HCT116 (cell line): ENCODE results near the gene ZNF653. TPM values are rescaled to one million over a fixed set of nuclear protein-coding genes. Genes with fewer than 3 reads are reported as not detected.

Source experiments
- ATAC-seq: fragments of 200-7000 bp; cut with Tn5 transposase; 2 replicates; pipeline ENCODE4 v1.9.1; 2020; ENCODE audit warnings: mild to moderate bottlenecking, moderate library complexity
- BruUV-seq: library from RNA; stranded (reverse); fragments of 400-500 nt; replicated peaks from 2 replicates; lab custom pipeline; 2021; lab: Mats Ljungman, UMichigan
- CTCF ChIA-PET: fragments of 300-600 bp; sonication (Branson Sonifier 250); formaldehyde crosslinking; loops from one replicate; lab custom pipeline; 2021; ENCODE audit warnings: antibody characterized with exemption; lab: Charles Lee
- POLR2A ChIA-PET: fragments of 300-600, 350-600 bp; sonication (Branson Sonifier 250); formaldehyde crosslinking; loops from one replicate; lab custom pipeline; 2021; ENCODE audit warnings: antibody characterized with exemption; lab: Charles Lee
- RAD21 ChIA-PET, 2 experiments: fragments of 300-600 bp; sonication (Branson Sonifier 250); formaldehyde crosslinking; loops; one replicate each; lab custom pipeline; 2023; ENCODE audit warnings: low total read pairs in 2 of 2; ENCODE audit not compliant: uncharacterized antibody in 2 of 2, unreplicated experiment in 2 of 2, low non-redundant PET in 1 of 2; lab: Charles Lee
- DNase-seq: peaks from one replicate; pipeline ENCODE4 v3.0.0-alpha.2; 2010; ENCODE audit warnings: low read depth, low spot score
- H2AFZ ChIP-seq: fragments of 200-600 bp; shearing (Covaris generic), sonication (generic); 2 replicates; pipeline ENCODE4 v1.6.1; 2017; ENCODE audit warnings: low read depth, mixed run types, mixed read lengths, antibody characterized with exemption, low read length; ENCODE audit not compliant: poor library complexity, severe bottlenecking
- H3K27ac ChIP-seq: 2 replicates; pipeline ENCODE4 v1.5.1; 2012; ENCODE audit warnings: low read depth, low read length
- H3K27me3 ChIP-seq: fragments of 200-600 bp; sonication (generic); 2 replicates; pipeline ENCODE4 v1.6.1; 2016; ENCODE audit warnings: mixed run types, low read length, mixed read lengths; ENCODE audit not compliant: insufficient read depth
- H3K36me3 ChIP-seq, 2 experiments: fragments of 200-500 bp in 1 of 2; fragments of 200-600 bp in 1 of 2; sonication (Bioruptor generic) in 1 of 2; sonication (generic) in 1 of 2; 2 replicates each; pipeline versions ENCODE4 v1.5.1 to v1.6.1; 2014 to 2016; ENCODE audit warnings: low read length in 2 of 2, inconsistent platforms in 1 of 2, mixed read lengths in 1 of 2, mixed run types in 1 of 2; ENCODE audit not compliant: insufficient read depth in 2 of 2, control insufficient read depth in 1 of 2
- H3K4me1 ChIP-seq, 2 experiments: fragments of 200-600 bp in 1 of 2; sonication (generic) in 1 of 2; 2 replicates each; pipeline versions ENCODE4 v1.5.1 to v1.6.1; 2012 to 2017; ENCODE audit warnings: low read length in 2 of 2, inconsistent platforms in 1 of 2, mild to moderate bottlenecking in 1 of 2, mixed read lengths in 1 of 2, mixed run types in 1 of 2, moderate library complexity in 1 of 2; ENCODE audit not compliant: insufficient read depth in 2 of 2, control insufficient read depth in 1 of 2
- H3K4me2 ChIP-seq: fragments of 200-600 bp; sonication (generic); 2 replicates; pipeline ENCODE4 v1.6.1; 2017; ENCODE audit warnings: mixed run types, low read length, mixed read lengths
- H3K4me3 ChIP-seq, 2 experiments: fragments of 200-600 bp in 1 of 2; sonication (generic) in 1 of 2; replicated peaks in 1 of 2; 2 replicates each; pipeline ENCODE4 v1.5.1; 2011 to 2016; ENCODE audit warnings: low read length in 2 of 2, control low read depth in 1 of 2, low read depth in 1 of 2, mild to moderate bottlenecking in 1 of 2, mixed read lengths in 1 of 2, mixed run types in 1 of 2
- H3K79me2 ChIP-seq: fragments of 200-600 bp; sonication (generic); 2 replicates; pipeline ENCODE4 v1.6.1; 2017; ENCODE audit warnings: mild to moderate bottlenecking, mixed run types, low read length, moderate library complexity, mixed read lengths; ENCODE audit not compliant: insufficient read depth
- H3K9ac ChIP-seq: fragments of 200-600 bp; sonication (generic); 2 replicates; pipeline ENCODE4 v1.6.1; 2016; ENCODE audit warnings: low read length, mixed read lengths
- H3K9me2 ChIP-seq: fragments of 200-600 bp; sonication (generic), shearing (Covaris generic); 2 replicates; pipeline ENCODE4 v1.6.1; 2017; ENCODE audit warnings: mixed run types, mild to moderate bottlenecking, moderate library complexity; ENCODE audit not compliant: insufficient read depth
- H3K9me3 ChIP-seq, 2 experiments: fragments of 200-500 bp in 1 of 2; fragments of 200-600 bp in 1 of 2; sonication (Bioruptor generic) in 1 of 2; sonication (generic) in 1 of 2; 2 replicates each; pipeline ENCODE4 v1.6.1; 2014 to 2017; ENCODE audit warnings: low read length in 2 of 2, mixed read lengths in 2 of 2, inconsistent platforms in 1 of 2, low read depth in 1 of 2, mild to moderate bottlenecking in 1 of 2, mixed run types in 1 of 2, moderate library complexity in 1 of 2; ENCODE audit not compliant: control insufficient read depth in 1 of 2, insufficient read depth in 1 of 2
- H4K20me1 ChIP-seq: fragments of 200-600 bp; sonication (generic), shearing (Covaris generic); 2 replicates; pipeline ENCODE4 v1.6.1; 2017; ENCODE audit warnings: mixed run types, mild to moderate bottlenecking, moderate library complexity; ENCODE audit not compliant: insufficient read depth
- ELF1 ChIP-seq: IDR thresholded peaks from 2 replicates; pipeline ENCODE4 v1.6.1; 2012; ENCODE audit warnings: low read depth, borderline replicate concordance
- REST ChIP-seq: IDR thresholded peaks from 2 replicates; pipeline ENCODE4 v1.6.1; 2012; ENCODE audit warnings: low read depth
- TCF7L2 ChIP-seq: IDR thresholded peaks from 2 replicates; pipeline ENCODE4 v1.7.0; 2011; ENCODE audit warnings: borderline replicate concordance, inconsistent platforms; ENCODE audit not compliant: insufficient read depth, insufficient read length; ENCODE audit errors: extremely low read depth
- ZFX ChIP-seq: fragments of 450-650 bp; IDR thresholded peaks from 2 replicates; pipeline ENCODE4 v1.6.1; 2017
- intact Hi-C: fragments of 100-400 bp; cut with micrococcal nuclease; formaldehyde crosslinking; loops from 2 replicates; pipeline ENCODE4 v1.10.0; 2022
- total RNA-seq: library from RNA; stranded (reverse); gene quantifications from one replicate; pipeline ENCODE4 v1.2.1, GENCODE V29; 2021; ENCODE audit not compliant: unreplicated experiment
- TF ChIP-seq, protein P1 (sequence below): IDR thresholded peaks from 2 replicates; pipeline ENCODE4 v1.6.1; 2012

The ZNF653 gene
- total RNA-seq, 1 experiment from 2014 or later = 16.1 TPM

GRCh38 chr19:11550265-11550664, 44.6 kb upstream of the ZNF653 start (continued):
- TF ChIP-seq REST = no peak

DNA sequence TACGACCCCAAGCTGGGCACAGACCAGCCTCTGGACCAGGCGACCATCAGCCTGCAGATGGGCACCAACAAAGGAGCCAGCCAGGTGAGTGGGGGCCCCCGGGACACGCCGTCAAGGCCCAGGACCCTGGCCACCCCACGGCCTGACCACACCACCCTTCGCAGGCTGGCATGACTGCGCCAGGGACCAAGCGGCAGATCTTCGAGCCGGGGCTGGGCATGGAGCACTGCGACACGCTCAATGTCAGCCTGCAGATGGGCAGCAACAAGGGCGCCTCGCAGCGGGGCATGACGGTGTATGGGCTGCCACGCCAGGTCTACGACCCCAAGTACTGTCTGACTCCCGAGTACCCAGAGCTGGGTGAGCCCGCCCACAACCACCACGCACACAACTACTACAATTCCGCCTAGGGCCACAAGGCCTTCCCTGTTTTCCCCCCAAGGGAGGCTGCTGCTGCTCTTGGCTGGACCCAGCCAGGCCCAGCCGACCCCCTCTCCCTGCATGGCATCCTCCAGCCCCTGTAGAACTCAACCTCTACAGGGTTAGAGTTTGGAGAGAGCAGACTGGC, 43.8 kb upstream of the ZNF653 start:
- ChIA-PET RAD21 (no interaction called here), POLR2A (no interaction called here), CTCF (no interaction called here)
- BruUV-seq = no TSS peak
- ATAC-seq (no peak), DNase-seq (no peak)
- Histone ChIP-seq H3K9me2 (no peaks in the 10 kb centered on the region), H3K36me3 (peaks cover 5 to 9% of the 10 kb centered on the region in 2 experiments; a peak in 3 of 4 replicates), H3K4me1 (peaks cover 0 to 12% of the 10 kb centered on the region in 2 experiments; a peak in 3 of 4 replicates), H3K27me3 (no peaks in the 10 kb centered on the region), H3K4me3 (no peak overlapping the region), H4K20me1 (no peaks in the 10 kb centered on the region), H3K4me2 (no peak overlapping the region), H3K79me2 (peaks cover 4% of the 10 kb centered on the region; the same call in 1 of the 2 replicates), H3K27ac (no peak overlapping the region), H3K9ac (no peak overlapping the region)
- intact Hi-C loops = no loop called here
- no peak for TF ChIP-seq TCF7L2
- TF ChIP-seq ELF1 = no peak
- TF ChIP-seq ZFX = no peak
- TF ChIP-seq, protein P1, sequence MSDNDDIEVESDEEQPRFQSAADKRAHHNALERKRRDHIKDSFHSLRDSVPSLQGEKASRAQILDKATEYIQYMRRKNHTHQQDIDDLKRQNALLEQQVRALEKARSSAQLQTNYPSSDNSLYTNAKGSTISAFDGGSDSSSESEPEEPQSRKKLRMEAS = no peak
- TF ChIP-seq, all 23 proteins: peak for 0
- Histone ChIP-seq H2AFZ (no peak overlapping the region), H3K9me3 (no peaks in the 10 kb centered on the region)
